ENCODE results near the gene APOA4. TPM values are rescaled to one million over a fixed set of nuclear protein-coding genes. Genes with fewer than 3 reads are reported as not detected.

APOA4 gene
- total and polyA plus RNA-seq, 2 of the 13 experiments (the other 11 are each of a cell fraction or from before 2014, with no cell fraction given), result 3.8 to 7.2 TPM

- TF ChIP-seq NFAT5 (CRISPR knock-in tag; IDR thresholded peaks at IDR 0.05), result 0 out of 2 replicates have a peak, but pooled peaks have one; percentile 42
- TF ChIP-seq SP5 (CRISPR knock-in tag; IDR thresholded peaks at IDR 0.05; ENCODE audit: borderline replicate concordance, low read depth), result peak; percentile 97
- peak; percentile 23; the same call in 1 of the 2 replicates for TF ChIP-seq ZBTB14 (CRISPR knock-in tag; IDR thresholded peaks at IDR 0.05)
- peak; percentile 82; the same call in 1 of the 2 replicates for TF ChIP-seq HINFP (CRISPR knock-in tag; IDR thresholded peaks at IDR 0.05; ENCODE audit: low read depth)
- no peak for TF ChIP-seq ETV6 (CRISPR knock-in tag; conservative IDR thresholded peaks at IDR 0.05)
- TF ChIP-seq NFYB (CRISPR knock-in tag; IDR thresholded peaks at IDR 0.05), result no peak; the same call in 1 of the 2 replicates
- peak in 1 of 2 experiments; percentile 51; a peak in 2 of 4 replicates for TF ChIP-seq POLR2A (IDR thresholded peaks at IDR 0.05; ENCODE audit: insufficient read depth in 1 of 2, low read depth in 2 of 2, low read length in 2 of 2)
- TF ChIP-seq RBFOX2 (IDR thresholded peaks at IDR 0.05; ENCODE audit: low read depth, low read length), result peak; percentile 58
- TF ChIP-seq PHB2 (IDR thresholded peaks at IDR 0.05; ENCODE audit: partially characterized antibody), result no peak
- peak; percentile 97 for TF ChIP-seq MEIS1 (CRISPR knock-in tag; IDR thresholded peaks at IDR 0.05; ENCODE audit: borderline replicate concordance)
- TF ChIP-seq FIP1L1 (IDR thresholded peaks at IDR 0.05; ENCODE audit: borderline replicate concordance, insufficient read depth, low read depth, low read length), result no peak
- no peak for TF ChIP-seq GPN1 (CRISPR knock-in tag; IDR thresholded peaks at IDR 0.05; ENCODE audit: borderline replicate concordance)
- TF ChIP-seq ZNF510 (CRISPR knock-in tag; IDR thresholded peaks at IDR 0.05; ENCODE audit: low read depth), result no peak
- TF ChIP-seq ZBTB43 (CRISPR knock-in tag; conservative IDR thresholded peaks at IDR 0.05), result peak; percentile 95
- peak; percentile 79; the same call in 1 of the 2 replicates for TF ChIP-seq ZNF274 (CRISPR knock-in tag; IDR thresholded peaks at IDR 0.05)
- TF ChIP-seq BRD4 (CRISPR knock-in tag; IDR thresholded peaks at IDR 0.05), result peak; percentile 95
- TF ChIP-seq TOE1 (CRISPR knock-in tag; IDR thresholded peaks at IDR 0.05), result 0 out of 2 replicates have a peak, but pooled peaks have one; percentile 65
- no peak for TF ChIP-seq ATAD3A (CRISPR knock-in tag; IDR thresholded peaks at IDR 0.05)
- no peak for TF ChIP-seq ZKSCAN5 (CRISPR knock-in tag; IDR thresholded peaks at IDR 0.05)
- TF ChIP-seq TMF1 (CRISPR knock-in tag; IDR thresholded peaks at IDR 0.05; ENCODE audit: low read depth), result peak; percentile 43; the same call in 1 of the 2 replicates
These were observed 9.5 kb upstream of the APOA4 start (continued) for GRCh38 chr11:116832350-116833290.

Measured in HepG2 (cell line).